ENCODE data around the gene FBXO10. TPM values are rescaled to one million over a fixed set of nuclear protein-coding genes. Genes with fewer than 3 reads are reported as not detected.
A peak's percentile ranks its signal among the peaks of the same experiment; 100 is the strongest.

FBXO10 gene
- total and polyA plus RNA-seq, 5 donors from 2014 or later, result 0.40 to 2.4 (median 0.93) TPM

- Mint-ChIP-seq H3K4me3 (no peak overlapping the region), H3K27ac (no peak overlapping the region), H3K27me3 (no peaks in the 10 kb centered on the region), H3K9me3 (peaks cover 0 to 17% (median 4%) of the 10 kb centered on the region in 7 donors), H3K36me3 (peaks cover 13% of the 10 kb centered on the region), H3K4me1 (peaks cover 0 to 4% (median 0%) of the 10 kb centered on the region in 4 donors)
- H3K27ac ChIP-seq (ENCODE audit: insufficient read depth, low read length, poor library complexity, severe bottlenecking), result no peak overlapping the region
- H3K9me3 ChIP-seq (ENCODE audit: control insufficient read depth in 2 of 2, low read length in 2 of 2), result peaks cover 4 to 13% of the 10 kb centered on the region in 2 experiments
- H3K36me3 ChIP-seq (ENCODE audit: control insufficient read depth, insufficient read depth, low read length), result no peaks in the 10 kb centered on the region
- ATAC-seq (ENCODE audit: low read depth in 2 of 2), result no peak
- no peaks in the 10 kb centered on the region for H3K27me3 ChIP-seq (ENCODE audit: control insufficient read depth, insufficient read depth, low read length)
- no peak for DNase-seq
- H3K4me3 ChIP-seq (ENCODE audit: low read depth, low read length), result no peak overlapping the region
- H3K4me1 ChIP-seq (ENCODE audit: control insufficient read depth, insufficient read depth, low read length, poor library complexity, severe bottlenecking), result no peaks in the 10 kb centered on the region
Measured at GRCh38 chr9:37559855-37560592, 16.2 kb downstream of the FBXO10 start.

- Histone ChIP-seq H3K4me3 (ENCODE audit: low read depth, low read length) (no peak overlapping the region), H3K27me3 (ENCODE audit: control insufficient read depth, insufficient read depth, low read length) (no peaks in the 10 kb centered on the region), H3K36me3 (ENCODE audit: control insufficient read depth, insufficient read depth, low read length) (no peaks in the 10 kb centered on the region), H3K9me3 (ENCODE audit: control insufficient read depth in 2 of 2, low read length in 2 of 2) (peaks cover 0 to 7% of the 10 kb centered on the region in 2 experiments), H3K27ac (ENCODE audit: insufficient read depth, low read length, poor library complexity, severe bottlenecking) (no peak overlapping the region), H3K4me1 (ENCODE audit: control insufficient read depth, insufficient read depth, low read length, poor library complexity, severe bottlenecking) (no peaks in the 10 kb centered on the region)
- no peak for DNase-seq
- no peak overlapping the region for H3K4me3 Mint-ChIP-seq
- H3K27me3 Mint-ChIP-seq, result no peaks in the 10 kb centered on the region
- peaks cover 10% of the 10 kb centered on the region for H3K36me3 Mint-ChIP-seq
- H3K9me3 Mint-ChIP-seq, result peaks cover 0 to 9% (median 4%) of the 10 kb centered on the region in 7 donors
- no peak for ATAC-seq (ENCODE audit: low read depth in 2 of 2)
- no peak overlapping the region for H3K27ac Mint-ChIP-seq
- H3K4me1 Mint-ChIP-seq, result peaks cover 0 to 4% (median 0%) of the 10 kb centered on the region in 4 donors
Measured at GRCh38 chr9:37559125-37559524, 17.1 kb downstream of the FBXO10 start.

GRCh38 chr9:37555786-37556185 is 20.4 kb downstream of the FBXO10 start:
- no peak for ATAC-seq (ENCODE audit: low read depth in 2 of 2)

GRCh38 chr9:37554318-37554717 is 21.9 kb downstream of the FBXO10 start:
- no peaks in the 10 kb centered on the region for H3K27me3 Mint-ChIP-seq
- no peaks in the 10 kb centered on the region for H3K27me3 ChIP-seq (ENCODE audit: control insufficient read depth, insufficient read depth, low read length)
- H3K36me3 Mint-ChIP-seq, result no peaks in the 10 kb centered on the region

More at GRCh38 chr9:37555786-37556185, 20.4 kb downstream of the FBXO10 start:
- Histone ChIP-seq H3K36me3 (ENCODE audit: control insufficient read depth, insufficient read depth, low read length) (no peaks in the 10 kb centered on the region), H3K9me3 (ENCODE audit: control insufficient read depth in 2 of 2, low read length in 2 of 2) (no peaks in the 10 kb centered on the region), H3K4me3 (ENCODE audit: low read depth, low read length) (no peak overlapping the region), H3K27ac (ENCODE audit: insufficient read depth, low read length, poor library complexity, severe bottlenecking) (no peak overlapping the region), H3K4me1 (ENCODE audit: control insufficient read depth, insufficient read depth, low read length, poor library complexity, severe bottlenecking) (no peaks in the 10 kb centered on the region), H3K27me3 (ENCODE audit: control insufficient read depth, insufficient read depth, low read length) (no peaks in the 10 kb centered on the region)
- Mint-ChIP-seq H3K27me3 (no peaks in the 10 kb centered on the region), H3K4me1 (no peaks in the 10 kb centered on the region), H3K36me3 (no peaks in the 10 kb centered on the region), H3K4me3 (no peak overlapping the region), H3K27ac (no peak overlapping the region), H3K9me3 (peaks cover 0 to 2% (median 0%) of the 10 kb centered on the region in 7 donors)
- no peak for DNase-seq

GRCh38 chr9:37551888-37552287 is 24.3 kb downstream of the FBXO10 start:
- H3K4me1 ChIP-seq (ENCODE audit: control insufficient read depth, insufficient read depth, low read length, poor library complexity, severe bottlenecking), result no peaks in the 10 kb centered on the region
- no peak overlapping the region for H3K4me3 Mint-ChIP-seq
- no peak overlapping the region for H3K27ac ChIP-seq (ENCODE audit: insufficient read depth, low read length, poor library complexity, severe bottlenecking)
- H3K27ac Mint-ChIP-seq, result peak overlapping the region in 1 of 3 donors; percentile 8
- H3K36me3 Mint-ChIP-seq, result no peaks in the 10 kb centered on the region
- ATAC-seq (ENCODE audit: low read depth in 2 of 2), result no peak
- no peak overlapping the region for H3K4me3 ChIP-seq (ENCODE audit: low read depth, low read length)
- H3K9me3 ChIP-seq (ENCODE audit: control insufficient read depth in 2 of 2, low read length in 2 of 2), result no peaks in the 10 kb centered on the region
- no peak for DNase-seq
- peaks cover 12% of the 10 kb centered on the region for H3K27me3 Mint-ChIP-seq
- no peaks in the 10 kb centered on the region for H3K9me3 Mint-ChIP-seq
- H3K4me1 Mint-ChIP-seq, result peaks cover 0 to 5% (median 2%) of the 10 kb centered on the region in 4 donors
- H3K27me3 ChIP-seq (ENCODE audit: control insufficient read depth, insufficient read depth, low read length), result no peaks in the 10 kb centered on the region
- no peaks in the 10 kb centered on the region for H3K36me3 ChIP-seq (ENCODE audit: control insufficient read depth, insufficient read depth, low read length)

More at GRCh38 chr9:37554318-37554717, 21.9 kb downstream of the FBXO10 start:
- Histone ChIP-seq H3K4me3 (ENCODE audit: low read depth, low read length) (no peak overlapping the region), H3K9me3 (ENCODE audit: control insufficient read depth in 2 of 2, low read length in 2 of 2) (no peaks in the 10 kb centered on the region), H3K4me1 (ENCODE audit: control insufficient read depth, insufficient read depth, low read length, poor library complexity, severe bottlenecking) (no peaks in the 10 kb centered on the region), H3K36me3 (ENCODE audit: control insufficient read depth, insufficient read depth, low read length) (no peaks in the 10 kb centered on the region), H3K27ac (ENCODE audit: insufficient read depth, low read length, poor library complexity, severe bottlenecking) (no peak overlapping the region)
- H3K4me3 Mint-ChIP-seq, result no peak overlapping the region
- ATAC-seq (ENCODE audit: low read depth in 2 of 2) (no peak), DNase-seq (no peak)
- H3K9me3 Mint-ChIP-seq, result no peaks in the 10 kb centered on the region
- peaks cover 0 to 5% (median 0%) of the 10 kb centered on the region in 4 donors for H3K4me1 Mint-ChIP-seq
- no peak overlapping the region for H3K27ac Mint-ChIP-seq

- ATAC-seq (ENCODE audit: low read depth in 2 of 2), result no peak
- Histone ChIP-seq H3K4me3 (ENCODE audit: low read depth, low read length) (no peak overlapping the region), H3K36me3 (ENCODE audit: control insufficient read depth, insufficient read depth, low read length) (no peaks in the 10 kb centered on the region), H3K4me1 (ENCODE audit: control insufficient read depth, insufficient read depth, low read length, poor library complexity, severe bottlenecking) (no peaks in the 10 kb centered on the region), H3K27me3 (ENCODE audit: control insufficient read depth, insufficient read depth, low read length) (no peaks in the 10 kb centered on the region), H3K9me3 (ENCODE audit: control insufficient read depth in 2 of 2, low read length in 2 of 2) (no peaks in the 10 kb centered on the region), H3K27ac (ENCODE audit: insufficient read depth, low read length, poor library complexity, severe bottlenecking) (no peak overlapping the region)
- Mint-ChIP-seq H3K36me3 (no peaks in the 10 kb centered on the region), H3K9me3 (no peaks in the 10 kb centered on the region), H3K4me1 (peaks cover 0 to 5% (median 2%) of the 10 kb centered on the region in 4 donors), H3K27ac (peak overlapping the region in 1 of 3 donors; percentile 8), H3K27me3 (peaks cover 12% of the 10 kb centered on the region), H3K4me3 (no peak overlapping the region)
- DNase-seq, result no peak
Measured at GRCh38 chr9:37551468-37551867, 24.7 kb downstream of the FBXO10 start.

GRCh38 chr9:37550781-37551180 is 25.4 kb downstream of the FBXO10 start:
- Histone ChIP-seq H3K9me3 (ENCODE audit: control insufficient read depth in 2 of 2, low read length in 2 of 2) (no peaks in the 10 kb centered on the region), H3K4me3 (ENCODE audit: low read depth, low read length) (no peak overlapping the region), H3K27me3 (ENCODE audit: control insufficient read depth, insufficient read depth, low read length) (no peaks in the 10 kb centered on the region), H3K36me3 (ENCODE audit: control insufficient read depth, insufficient read depth, low read length) (no peaks in the 10 kb centered on the region), H3K4me1 (ENCODE audit: control insufficient read depth, insufficient read depth, low read length, poor library complexity, severe bottlenecking) (no peaks in the 10 kb centered on the region), H3K27ac (ENCODE audit: insufficient read depth, low read length, poor library complexity, severe bottlenecking) (no peak overlapping the region)
- DNase-seq, result no peak
- Mint-ChIP-seq H3K4me3 (no peak overlapping the region), H3K27ac (no peak overlapping the region), H3K36me3 (no peaks in the 10 kb centered on the region), H3K9me3 (no peaks in the 10 kb centered on the region), H3K27me3 (peaks cover 16% of the 10 kb centered on the region), H3K4me1 (peaks cover 0 to 5% (median 2%) of the 10 kb centered on the region in 4 donors)
- ATAC-seq (ENCODE audit: low read depth in 2 of 2), result no peak

GRCh38 chr9:37549527-37549926 is 26.7 kb downstream of the FBXO10 start:
- H3K27ac Mint-ChIP-seq, result peak overlapping the region in 1 of 3 donors; percentile 61
- ATAC-seq (ENCODE audit: low read depth in 2 of 2) (no peak), DNase-seq (no peak)
- Histone ChIP-seq H3K36me3 (ENCODE audit: control insufficient read depth, insufficient read depth, low read length) (no peaks in the 10 kb centered on the region), H3K4me3 (ENCODE audit: low read depth, low read length) (no peak overlapping the region), H3K9me3 (ENCODE audit: control insufficient read depth in 2 of 2, low read length in 2 of 2) (no peaks in the 10 kb centered on the region), H3K27me3 (ENCODE audit: control insufficient read depth, insufficient read depth, low read length) (no peaks in the 10 kb centered on the region), H3K27ac (ENCODE audit: insufficient read depth, low read length, poor library complexity, severe bottlenecking) (no peak overlapping the region), H3K4me1 (ENCODE audit: control insufficient read depth, insufficient read depth, low read length, poor library complexity, severe bottlenecking) (no peaks in the 10 kb centered on the region)
- H3K4me1 Mint-ChIP-seq, result peaks cover 0 to 5% (median 2%) of the 10 kb centered on the region in 4 donors
- no peaks in the 10 kb centered on the region for H3K9me3 Mint-ChIP-seq
- no peak overlapping the region for H3K4me3 Mint-ChIP-seq
- H3K36me3 Mint-ChIP-seq, result no peaks in the 10 kb centered on the region
- peaks cover 16% of the 10 kb centered on the region for H3K27me3 Mint-ChIP-seq
